GM08714 (cell line): ENCODE measurements around the gene NDUFA13.
"Not testable (repeated sequence)": the region's sequence is repeated elsewhere in the genome, so short reads cannot be mapped to it uniquely, and the experiment has no call there.

Experiments used
- H3K4me3 ChIP-seq: fragments of 200-500 bp; sonication (Bioruptor generic); 2 replicates; pipeline ENCODE4 v1.5.1; 2014; ENCODE audit warnings: mild to moderate bottlenecking, low read length, inconsistent platforms
- ZNF274 ChIP-seq: IDR thresholded peaks from 2 replicates; pipeline ENCODE4 v1.6.1; 2012; ENCODE audit warnings: mild to moderate bottlenecking, low read depth, low read length

NDUFA13 gene

DNA sequence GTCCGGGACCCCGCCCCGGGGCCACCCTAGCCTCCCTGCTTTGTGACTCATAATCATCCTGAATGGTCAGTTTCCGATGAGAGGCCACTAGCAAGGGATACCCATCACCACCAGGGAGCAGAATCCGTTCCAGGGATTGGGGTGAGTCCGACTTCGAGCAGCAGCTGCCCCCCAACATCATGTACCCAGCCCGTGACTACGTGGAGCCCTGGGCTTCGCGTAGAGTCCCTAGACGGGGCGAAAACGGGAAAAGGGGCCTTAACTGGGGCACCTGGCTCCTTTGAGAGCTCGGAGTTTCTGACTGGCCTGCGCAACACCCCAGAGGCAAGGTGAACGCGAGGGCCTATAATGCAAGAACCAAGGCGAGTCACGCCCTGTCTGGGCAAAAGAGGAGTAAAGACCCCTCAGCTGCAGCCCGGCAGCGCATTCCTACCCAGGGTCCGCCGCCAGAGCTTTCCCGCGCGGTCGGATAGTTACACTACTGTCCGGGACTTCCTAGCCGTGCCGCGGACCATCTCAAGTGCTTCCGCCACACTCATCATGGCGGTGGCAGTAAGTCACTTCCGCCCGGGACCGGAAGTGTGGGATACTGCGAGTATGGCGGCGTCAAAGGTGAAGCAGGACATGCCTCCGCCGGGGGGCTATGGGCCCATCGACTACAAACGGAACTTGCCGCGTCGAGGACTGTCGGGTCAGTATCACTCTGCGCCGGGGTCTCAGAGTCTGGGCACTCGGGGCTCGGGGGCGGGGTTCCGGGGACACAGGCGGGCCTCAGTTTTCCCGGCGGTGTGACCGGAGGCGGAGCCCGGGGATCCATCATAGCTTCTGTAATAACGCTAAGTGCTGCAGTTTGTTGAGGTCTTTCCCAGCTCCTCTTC is at the start of gene NDUFA13:
TSS of gene NDUFA13 (plus strand) at position 584 of the 878 bp plus-strand sequence. CDS start at position 598, 14 bp downstream.
- H3K4me3 ChIP-seq, result peak within 1 kb of the TSS; percentile 84
- no peak for TF ChIP-seq ZNF274

DNA sequence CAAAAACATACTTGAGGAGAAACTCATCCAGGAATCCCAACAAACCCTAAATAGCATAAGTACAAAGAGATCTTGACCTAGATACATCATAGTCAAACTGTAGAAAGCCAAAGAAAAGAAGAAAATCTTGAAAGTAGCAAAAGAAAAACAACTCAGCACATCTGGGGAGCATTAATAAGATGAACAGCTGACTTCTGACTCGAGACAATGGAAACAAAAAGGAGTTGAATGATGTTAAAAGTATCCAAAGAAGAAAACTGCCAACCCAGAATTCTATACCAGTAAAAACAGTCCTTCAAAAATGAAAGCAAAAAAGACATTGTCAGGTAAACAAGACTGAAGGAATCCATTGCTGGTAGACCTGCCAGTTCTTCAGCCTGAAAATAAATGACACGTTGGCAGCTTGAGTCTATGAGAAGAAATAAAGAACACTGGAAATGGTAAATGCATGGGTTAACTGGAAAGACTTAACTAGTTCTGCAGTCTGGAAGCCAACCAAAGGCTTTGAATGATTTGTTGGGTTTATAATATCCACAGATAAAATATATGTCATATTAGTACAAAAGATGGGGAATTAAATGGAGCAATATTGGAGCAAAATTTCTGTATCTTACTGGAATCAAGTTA is 47.5 kb upstream of the NDUFA13 start:
- no peak overlapping the region for H3K4me3 ChIP-seq
- no peak for TF ChIP-seq ZNF274

DNA sequence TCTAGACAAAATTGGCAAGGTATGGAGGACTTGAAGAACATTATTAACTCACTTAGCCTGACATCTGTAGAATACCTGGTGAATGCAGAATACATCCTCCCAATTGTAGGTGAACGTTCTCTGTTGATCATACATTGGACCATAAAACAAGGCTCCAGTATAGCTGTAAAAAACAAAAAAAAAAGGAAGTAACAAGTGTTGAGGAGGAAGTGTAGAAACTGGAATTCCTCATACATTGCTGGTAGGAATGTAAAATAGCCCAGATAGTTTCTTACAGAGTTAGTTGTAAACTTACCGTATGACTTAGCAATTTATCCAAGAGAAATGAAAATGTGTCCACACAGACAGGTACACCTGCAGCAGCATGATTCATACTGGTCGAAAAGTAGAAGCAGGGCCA is 45.4 kb upstream of the NDUFA13 start:
- H3K4me3 ChIP-seq, result no peak overlapping the region
- TF ChIP-seq ZNF274, result no peak

DNA sequence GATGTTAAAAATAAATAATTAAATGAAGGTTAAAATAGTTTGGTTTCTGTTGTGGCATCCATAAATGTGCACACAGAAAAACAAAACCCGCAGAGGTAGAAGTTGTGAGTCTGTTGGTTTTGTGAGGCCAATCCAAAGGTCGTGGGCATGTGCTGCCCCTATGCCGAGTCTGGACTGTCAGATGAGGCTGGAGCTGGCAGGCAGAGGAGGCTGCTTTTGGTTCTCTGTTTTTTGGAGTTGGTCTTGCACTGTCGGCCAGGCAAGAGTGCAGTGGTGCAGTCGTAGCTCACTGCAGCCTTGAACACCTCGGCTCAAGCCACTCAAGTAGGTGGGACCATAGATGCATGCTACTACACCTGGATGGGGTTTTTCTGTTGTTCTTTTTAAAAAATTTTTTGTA is 44.3 kb upstream of the NDUFA13 start:
- no peak overlapping the region for H3K4me3 ChIP-seq
- TF ChIP-seq ZNF274, result no peak

DNA sequence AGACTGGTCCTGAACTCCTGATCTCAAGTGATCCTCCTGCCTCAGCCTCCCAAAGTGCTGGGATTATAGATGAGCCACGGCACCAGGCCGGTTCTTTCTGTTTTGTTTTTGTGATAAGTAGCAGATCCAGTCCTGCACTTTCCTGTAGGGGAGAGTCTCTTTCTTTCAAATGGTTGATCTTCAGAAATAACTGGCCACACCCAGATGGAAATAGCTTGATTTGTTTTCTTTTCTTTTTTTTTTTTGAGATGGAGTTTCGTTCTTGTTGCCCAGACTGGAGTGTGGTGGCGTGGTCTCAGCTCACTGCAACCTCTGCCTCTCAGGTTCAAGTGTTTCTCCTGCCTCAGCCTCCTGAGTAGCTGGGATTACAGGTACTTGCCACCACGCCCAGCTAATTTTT is 43.9 kb upstream of the NDUFA13 start:
- not testable (repeated sequence) for H3K4me3 ChIP-seq

DNA sequence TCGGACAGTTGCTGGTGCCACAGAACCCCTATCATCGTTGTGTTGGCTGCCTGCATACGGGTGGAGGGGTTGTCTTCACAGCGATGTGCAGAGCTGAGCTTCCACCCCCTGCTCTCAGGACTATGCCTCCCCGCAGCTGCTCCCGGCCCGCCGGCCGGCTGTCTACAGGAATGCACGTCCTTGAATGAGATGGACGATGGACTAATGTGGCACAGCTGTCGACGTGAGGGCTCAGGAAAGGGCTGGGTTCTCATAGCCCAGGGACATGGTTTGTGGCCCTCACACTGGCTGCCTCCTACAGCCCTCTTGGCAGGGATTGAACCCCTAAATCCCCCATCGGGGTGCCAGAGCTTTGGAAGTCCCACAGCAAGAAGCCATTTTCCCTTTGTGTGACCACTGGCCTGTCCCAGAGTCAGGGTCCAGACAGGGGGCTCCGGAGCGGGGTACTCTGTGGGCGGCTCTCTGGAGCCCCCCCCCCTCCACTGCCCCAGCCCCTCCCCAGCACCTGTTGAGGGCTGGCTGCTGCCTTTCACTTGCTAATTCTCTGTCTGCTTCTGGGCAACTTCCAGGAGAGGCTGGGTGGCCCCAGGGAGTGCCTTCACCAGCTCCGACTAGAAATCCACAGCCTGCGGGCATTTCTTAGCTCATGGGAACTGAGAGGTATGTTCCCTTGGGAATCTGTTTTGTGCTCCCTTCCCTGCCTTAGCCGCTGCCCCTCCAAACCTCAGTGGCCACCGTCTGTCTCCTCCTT is 40.8 kb upstream of the NDUFA13 start:
- no peak overlapping the region for H3K4me3 ChIP-seq
- TF ChIP-seq ZNF274, result no peak

DNA sequence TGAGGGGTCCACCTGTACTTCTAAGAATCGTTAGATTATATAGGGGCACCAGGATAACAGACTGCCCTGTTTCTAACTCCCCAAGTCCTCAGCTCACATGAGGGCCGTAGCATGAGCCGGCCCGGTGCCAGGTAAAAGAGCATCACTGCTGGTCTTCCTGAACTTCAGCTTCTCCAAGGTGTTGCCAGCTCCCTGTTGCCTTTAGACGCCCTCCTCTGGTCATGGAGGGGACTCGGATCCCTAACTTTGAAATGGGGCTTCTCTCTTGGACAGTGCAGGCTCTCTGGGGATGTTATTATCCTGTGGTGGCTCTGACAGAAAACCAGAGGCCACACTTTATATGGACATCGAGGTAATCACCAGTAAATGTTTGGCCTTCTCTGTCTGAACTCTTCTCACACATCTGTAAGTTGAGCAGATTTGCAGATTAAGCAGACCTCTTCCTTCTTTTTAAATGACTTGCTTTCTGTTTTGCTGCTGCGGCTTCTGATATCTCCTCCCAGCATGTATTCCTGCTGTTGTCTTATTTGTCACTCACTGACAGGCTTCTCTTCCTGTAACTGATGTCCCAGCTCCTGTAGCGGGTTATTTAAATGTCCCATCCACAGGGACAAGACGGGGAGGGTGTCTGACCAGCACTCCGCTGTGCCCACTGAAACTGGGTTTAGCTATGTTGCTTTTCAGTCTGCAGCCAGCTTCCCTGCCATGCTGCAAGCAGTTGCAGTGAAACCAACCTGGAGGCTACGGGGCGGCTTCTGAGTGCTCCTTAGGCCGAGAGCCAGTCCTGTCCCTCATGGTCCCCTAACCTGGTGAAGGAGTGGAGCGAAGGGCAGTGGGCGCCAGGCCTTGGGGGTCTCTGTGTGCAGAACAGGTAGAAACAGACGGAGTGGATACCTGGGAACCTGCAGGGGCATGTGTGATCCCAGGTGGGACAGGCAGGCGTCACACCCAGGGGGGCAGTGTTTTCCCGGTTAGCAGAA is 39.9 kb upstream of the NDUFA13 start:
- no peak overlapping the region for H3K4me3 ChIP-seq
- no peak for TF ChIP-seq ZNF274

DNA sequence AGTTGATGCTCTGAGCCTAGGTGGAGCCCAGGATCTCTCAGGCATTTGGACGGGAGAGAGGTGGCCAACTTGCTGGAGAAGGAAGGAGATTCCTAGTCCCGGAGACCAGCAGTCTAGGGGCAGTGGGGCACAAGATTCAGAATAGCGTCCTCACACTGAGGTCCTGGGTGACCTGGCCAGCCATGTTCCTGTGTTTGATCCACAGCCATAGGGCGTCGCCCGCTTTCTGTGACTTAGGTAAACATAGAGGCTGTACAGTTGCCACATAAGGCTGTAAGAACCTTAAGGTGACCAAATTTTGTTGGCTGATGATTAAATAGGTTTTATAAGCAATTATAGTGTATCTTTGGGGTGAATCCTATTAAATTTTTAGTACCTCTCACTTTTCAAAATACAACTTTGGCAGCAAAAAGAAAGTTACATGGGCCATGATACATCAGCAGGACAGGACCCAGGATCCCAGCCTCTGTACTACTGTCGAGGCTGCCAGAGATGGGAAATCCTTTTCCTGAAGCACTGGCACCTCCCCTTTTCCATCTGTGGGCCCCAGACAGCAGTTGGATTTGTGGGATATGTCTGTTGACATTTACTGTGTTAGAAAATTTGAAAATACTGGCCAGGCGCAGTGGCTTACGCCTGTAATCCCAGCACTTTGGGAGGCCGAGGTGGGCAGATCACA is 38.2 kb upstream of the NDUFA13 start:
- no peak overlapping the region for H3K4me3 ChIP-seq
- no peak for TF ChIP-seq ZNF274

DNA sequence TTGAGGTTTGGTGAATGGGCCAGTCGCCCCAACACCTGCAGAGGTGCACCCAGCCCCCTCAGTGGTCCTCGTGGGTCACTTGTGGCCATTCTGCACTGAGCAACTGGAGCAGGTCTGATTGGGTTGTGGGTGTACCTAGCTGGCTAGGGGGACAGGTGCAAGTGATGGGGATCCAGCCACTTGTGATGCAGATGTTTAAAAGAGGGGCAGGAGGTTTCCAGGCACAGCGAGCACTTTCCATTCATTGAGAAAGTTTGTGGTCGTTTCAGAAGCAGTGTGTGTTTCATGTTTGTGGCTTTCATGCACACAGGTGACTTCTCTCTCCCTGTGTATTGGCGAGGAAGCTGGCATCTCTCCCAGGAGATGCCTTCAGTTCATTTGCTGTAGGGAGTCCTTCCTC is 35.3 kb upstream of the NDUFA13 start:
- no peak for TF ChIP-seq ZNF274
- no peak overlapping the region for H3K4me3 ChIP-seq

DNA sequence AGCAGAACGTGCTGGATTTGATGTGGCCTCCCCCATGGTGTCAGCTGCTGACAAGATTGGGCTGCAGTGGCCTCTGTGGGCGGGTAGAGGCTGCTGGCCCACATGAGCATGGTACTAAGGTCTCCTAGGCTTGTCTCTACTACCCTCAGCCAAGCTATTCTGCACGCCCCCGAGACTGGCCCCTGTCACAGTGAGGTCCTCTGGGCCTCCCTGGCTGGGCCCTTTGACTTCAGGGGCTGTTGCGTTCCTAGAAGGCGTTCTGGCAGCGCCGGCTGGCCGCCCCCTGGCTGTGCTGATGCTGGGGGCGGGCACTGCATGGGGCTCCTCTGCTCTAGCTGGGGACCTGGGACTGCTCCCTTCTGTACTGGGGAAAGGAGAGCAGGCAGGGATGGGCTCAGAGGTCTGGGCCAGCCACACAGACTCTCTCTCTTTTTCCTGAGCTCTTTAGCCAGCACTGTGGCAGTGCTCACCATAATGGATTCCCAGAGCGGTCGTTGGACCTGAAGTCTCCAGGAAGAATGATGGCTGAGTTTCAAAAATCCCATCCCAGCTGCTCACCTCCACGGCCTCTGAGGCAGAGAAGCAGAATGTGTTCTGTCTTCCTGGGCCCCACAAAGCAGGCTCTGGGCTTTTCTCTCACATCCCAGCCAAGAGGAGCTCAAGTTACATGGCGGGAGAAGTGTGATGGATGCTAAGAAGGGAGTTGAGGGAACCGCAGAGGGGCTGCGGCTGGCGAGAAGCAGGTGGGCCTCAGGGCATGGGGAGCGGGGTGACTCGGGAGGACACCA is 33.0 kb upstream of the NDUFA13 start:
- H3K4me3 ChIP-seq, result no peak overlapping the region
- no peak for TF ChIP-seq ZNF274

DNA sequence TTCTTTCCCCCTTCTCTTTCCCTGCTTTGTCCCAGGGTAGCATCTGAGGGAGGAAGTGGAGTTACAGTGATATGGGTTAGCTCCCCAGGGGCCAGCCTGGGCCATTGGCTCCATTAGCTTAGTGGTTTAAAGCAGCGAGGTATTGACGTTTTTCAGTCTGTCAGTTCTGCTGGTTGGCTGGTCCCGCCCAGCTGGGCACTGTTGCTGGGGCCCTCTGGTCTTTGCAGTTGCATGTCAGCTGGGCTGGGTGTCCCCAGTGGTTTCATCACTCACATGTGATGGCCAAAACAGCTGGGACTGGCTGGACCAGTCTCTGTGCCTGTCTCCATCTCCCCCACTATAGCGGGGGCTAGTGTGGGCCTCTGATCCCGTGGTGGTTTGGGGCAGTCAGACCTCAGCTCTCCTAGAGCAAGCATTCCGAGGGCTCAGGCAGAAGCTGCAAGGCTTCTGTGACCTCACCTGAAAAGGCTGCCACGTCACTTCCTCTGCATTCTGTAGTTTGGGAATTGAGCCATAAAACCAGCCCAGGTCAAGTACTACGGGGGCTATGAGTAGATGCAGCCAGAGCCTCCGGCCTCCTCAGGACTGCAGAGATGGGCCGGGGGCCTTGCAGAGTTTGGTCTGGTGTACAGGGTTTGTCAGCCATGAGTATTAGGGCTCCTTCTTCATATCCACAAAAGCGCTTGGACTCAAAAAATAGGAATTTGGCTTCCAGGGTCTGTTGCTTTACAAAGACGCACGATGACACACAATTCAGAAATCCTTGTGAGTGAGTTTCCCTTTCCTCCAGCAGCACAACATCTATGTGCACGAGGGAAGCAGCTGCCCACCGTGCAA is 30.6 kb upstream of the NDUFA13 start:
- TF ChIP-seq ZNF274, result no peak
- H3K4me3 ChIP-seq, result no peak overlapping the region

DNA sequence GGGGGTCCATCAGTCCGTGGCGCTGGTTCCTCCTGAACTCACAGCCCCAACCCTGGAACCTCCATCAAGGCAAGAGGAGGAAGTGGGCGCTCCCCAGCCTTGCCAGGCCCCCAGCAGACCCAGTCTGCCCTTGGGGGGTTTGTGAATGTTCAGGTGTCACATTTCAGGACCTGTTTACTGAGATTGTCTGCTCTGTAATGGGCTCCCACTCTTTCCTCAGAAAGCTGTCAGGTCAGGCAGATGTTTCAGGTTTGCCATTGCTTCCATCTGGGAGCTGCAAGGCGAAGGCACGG is 30.1 kb upstream of the NDUFA13 start:
- TF ChIP-seq ZNF274, result no peak
- H3K4me3 ChIP-seq, result no peak overlapping the region
